HG03378 (cell line): ENCODE results near the gene TRIM2.
"Not testable (repeated sequence)": the region's sequence is repeated elsewhere in the genome, so short reads cannot be mapped to it uniquely, and the experiment has no call there.

Source experiments
- ATAC-seq: cut with Tn5 transposase; IDR thresholded peaks from one replicate; pipeline ENCODE4 v1.9.1; 2021; ENCODE audit warnings: mild to moderate bottlenecking, moderate library complexity; ENCODE audit not compliant: unreplicated experiment

The TRIM2 gene

GRCh38 chr4:153186046-153186728, 18.1 kb upstream of the TRIM2 start:
- no peak for ATAC-seq

GRCh38 chr4:153189016-153189801, 15.0 kb upstream of the TRIM2 start:
- ATAC-seq, result no peak

GRCh38 chr4:153191795-153192363, 12.4 kb upstream of the TRIM2 start:
- ATAC-seq, result no peak

GRCh38 chr4:153197301-153197700, 6.9 kb upstream of the TRIM2 start:
- ATAC-seq, result no peak

GRCh38 chr4:153198719-153199118, 5.5 kb upstream of the TRIM2 start:
- no peak for ATAC-seq

- ATAC-seq, result not testable (repeated sequence)
Measured at GRCh38 chr4:153203746-153204145, 497 bp upstream of the TRIM2 start.

GRCh38 chr4:153204728-153205648, 745 bp downstream of the TRIM2 start:
- no peak for ATAC-seq

- ATAC-seq, result no peak
Measured at GRCh38 chr4:153205757-153206156, 1.5 kb downstream of the TRIM2 start.

- no peak for ATAC-seq
Measured at GRCh38 chr4:153206534-153206933, 2.3 kb downstream of the TRIM2 start.

GRCh38 chr4:153207027-153207426, 2.8 kb downstream of the TRIM2 start:
- ATAC-seq, result no peak

GRCh38 chr4:153207567-153207966, 3.3 kb downstream of the TRIM2 start:
- no peak for ATAC-seq

GRCh38 chr4:153209410-153209809, 5.2 kb downstream of the TRIM2 start:
- ATAC-seq, result no peak

- ATAC-seq, result no peak
Measured at GRCh38 chr4:153210727-153211126, 6.5 kb downstream of the TRIM2 start.

- no peak for ATAC-seq
Measured at GRCh38 chr4:153211986-153212728, 7.9 kb downstream of the TRIM2 start.

GRCh38 chr4:153212736-153213135, 8.5 kb downstream of the TRIM2 start:
- ATAC-seq, result no peak

GRCh38 chr4:153215921-153216320, 11.7 kb downstream of the TRIM2 start:
- ATAC-seq, result no peak

GRCh38 chr4:153216546-153216945, 12.3 kb downstream of the TRIM2 start:
- no peak for ATAC-seq

GRCh38 chr4:153217440-153217839, 13.2 kb downstream of the TRIM2 start:
- peak; percentile 55 for ATAC-seq

GRCh38 chr4:153218961-153219360, 14.7 kb downstream of the TRIM2 start:
- ATAC-seq, result no peak

GRCh38 chr4:153220682-153221395, 16.6 kb downstream of the TRIM2 start:
- no peak for ATAC-seq
